ENCODE results near the gene RND1.
"Not testable (repeated sequence)": the region's sequence is repeated elsewhere in the genome, so short reads cannot be mapped to it uniquely, and the experiment has no call there.

Gene RND1

DNA sequence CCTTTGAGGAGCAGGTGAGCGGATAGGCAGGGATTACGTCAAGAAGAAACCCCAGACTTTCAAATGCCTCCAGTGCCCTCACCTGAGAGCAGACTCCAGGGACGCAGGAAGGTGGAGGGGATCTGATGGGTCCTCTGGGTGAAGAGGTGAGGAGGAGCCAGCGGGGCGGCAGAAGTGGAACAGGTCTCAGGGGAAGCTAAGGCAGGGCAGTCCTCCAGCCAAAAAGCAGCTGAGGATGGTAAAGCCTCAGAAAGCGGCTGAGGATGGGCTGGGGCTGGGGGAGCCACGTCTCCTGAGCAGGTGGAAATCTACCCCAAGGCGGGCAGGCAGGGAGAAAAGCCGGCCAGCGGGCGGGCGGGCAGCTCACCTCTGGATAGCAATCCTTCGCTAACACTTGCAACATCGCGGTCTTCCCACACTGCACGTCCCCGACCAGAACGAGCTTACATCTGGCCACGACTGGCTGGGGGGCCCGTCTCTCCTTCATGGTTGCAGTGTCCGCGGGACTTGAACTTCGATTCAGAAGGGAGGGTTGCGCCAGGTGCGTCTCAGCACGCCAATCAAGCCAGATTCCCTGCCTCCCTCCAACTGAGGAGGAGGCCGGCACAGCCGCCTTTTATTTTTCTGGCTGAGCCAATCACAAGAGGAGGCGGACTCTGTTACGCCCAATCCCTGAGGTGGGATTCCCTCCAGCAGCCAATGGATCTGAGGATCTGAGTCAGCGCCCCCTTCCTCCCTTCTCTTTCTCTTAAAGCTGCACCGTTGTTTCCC, at the start of gene RND1:
RND1 (minus strand) TSS at position 590 of the 771 bp plus-strand sequence; CDS start at position 487, 103 bp downstream.
- peak; percentile 86 for DNase-seq (ENCODE audit: low read depth)

DNA sequence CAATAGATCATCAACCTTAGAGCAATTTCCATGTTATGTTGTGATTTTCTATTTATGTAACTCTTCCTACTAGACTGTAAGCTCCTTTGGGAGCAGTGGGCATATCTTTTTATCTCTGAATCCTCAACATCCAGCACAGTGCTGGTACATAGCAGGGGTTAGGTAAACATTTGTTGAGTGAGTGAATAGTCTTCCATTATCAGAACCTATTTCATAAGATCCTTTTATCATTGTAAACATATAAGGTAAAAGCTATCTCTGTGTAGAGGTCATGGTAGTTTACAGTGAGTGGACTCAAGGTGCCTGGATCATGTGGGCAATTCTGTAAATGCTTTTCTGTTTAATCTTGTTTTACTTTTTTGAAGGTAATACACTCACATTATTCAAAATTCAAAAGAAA, 44.5 kb upstream of the RND1 start:
- DNase-seq (ENCODE audit: low read depth) = no peak

- not testable (repeated sequence) for DNase-seq (ENCODE audit: low read depth)
These were observed 44.0 kb upstream of the RND1 start for GRCh38 chr12:48909698-48910097.

GRCh38 chr12:48907245-48907644, 41.6 kb upstream of the RND1 start:
- no peak for DNase-seq (ENCODE audit: low read depth)

GRCh38 chr12:48903982-48904411, 38.3 kb upstream of the RND1 start:
- DNase-seq (ENCODE audit: low read depth) = peak; percentile 77

GRCh38 chr12:48903363-48903981, 37.8 kb upstream of the RND1 start:
- DNase-seq (ENCODE audit: low read depth) = peak; percentile 37

- DNase-seq (ENCODE audit: low read depth) = no peak
These were observed 35.6 kb upstream of the RND1 start for GRCh38 chr12:48901278-48901677.

- no peak for DNase-seq (ENCODE audit: low read depth)
These were observed 34.0 kb upstream of the RND1 start for GRCh38 chr12:48899651-48900050.

DNA sequence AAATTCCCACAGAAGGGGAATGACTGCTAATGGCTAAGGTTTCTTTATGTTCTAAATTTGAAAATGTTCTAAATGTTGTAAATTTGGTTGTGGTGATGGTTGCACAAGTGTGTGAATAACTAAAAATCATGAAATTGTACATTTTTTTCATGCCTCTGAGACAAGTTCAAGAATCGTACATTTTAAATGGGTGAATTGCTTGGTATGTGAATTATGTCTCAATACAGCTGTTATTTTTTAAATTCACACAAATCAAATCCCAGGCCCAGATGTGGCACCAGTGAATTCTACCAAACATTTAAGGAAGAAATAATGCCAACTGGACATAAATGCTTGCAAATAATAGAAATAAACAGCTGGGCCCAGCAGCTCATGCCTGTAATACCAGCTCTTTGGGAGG, 28.6 kb upstream of the RND1 start:
- peak; percentile 49 for DNase-seq (ENCODE audit: low read depth)

- peak; percentile 50 for DNase-seq (ENCODE audit: low read depth)
These were observed 25.2 kb upstream of the RND1 start for GRCh38 chr12:48890657-48891418.

DNA sequence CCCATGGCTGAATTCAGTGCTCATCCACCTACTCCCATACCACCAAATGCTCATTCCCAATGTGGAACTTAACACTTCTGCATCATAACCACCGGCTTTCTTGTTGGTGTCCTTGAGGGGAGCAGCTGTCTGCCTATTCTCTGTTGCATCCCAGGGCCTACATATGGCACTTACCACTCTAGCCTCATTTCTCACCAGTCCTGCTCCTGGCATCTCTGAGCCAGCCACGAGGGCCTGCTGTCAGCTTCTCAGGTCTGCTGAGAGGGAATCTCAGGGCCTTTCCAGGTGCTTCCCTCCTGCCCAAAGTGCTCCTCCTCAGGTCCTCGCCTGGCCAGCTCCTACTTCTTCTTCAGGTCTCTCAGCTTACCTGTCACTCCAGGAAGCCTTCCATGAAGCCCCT, 24.0 kb upstream of the RND1 start:
- DNase-seq (ENCODE audit: low read depth) = no peak

DNA sequence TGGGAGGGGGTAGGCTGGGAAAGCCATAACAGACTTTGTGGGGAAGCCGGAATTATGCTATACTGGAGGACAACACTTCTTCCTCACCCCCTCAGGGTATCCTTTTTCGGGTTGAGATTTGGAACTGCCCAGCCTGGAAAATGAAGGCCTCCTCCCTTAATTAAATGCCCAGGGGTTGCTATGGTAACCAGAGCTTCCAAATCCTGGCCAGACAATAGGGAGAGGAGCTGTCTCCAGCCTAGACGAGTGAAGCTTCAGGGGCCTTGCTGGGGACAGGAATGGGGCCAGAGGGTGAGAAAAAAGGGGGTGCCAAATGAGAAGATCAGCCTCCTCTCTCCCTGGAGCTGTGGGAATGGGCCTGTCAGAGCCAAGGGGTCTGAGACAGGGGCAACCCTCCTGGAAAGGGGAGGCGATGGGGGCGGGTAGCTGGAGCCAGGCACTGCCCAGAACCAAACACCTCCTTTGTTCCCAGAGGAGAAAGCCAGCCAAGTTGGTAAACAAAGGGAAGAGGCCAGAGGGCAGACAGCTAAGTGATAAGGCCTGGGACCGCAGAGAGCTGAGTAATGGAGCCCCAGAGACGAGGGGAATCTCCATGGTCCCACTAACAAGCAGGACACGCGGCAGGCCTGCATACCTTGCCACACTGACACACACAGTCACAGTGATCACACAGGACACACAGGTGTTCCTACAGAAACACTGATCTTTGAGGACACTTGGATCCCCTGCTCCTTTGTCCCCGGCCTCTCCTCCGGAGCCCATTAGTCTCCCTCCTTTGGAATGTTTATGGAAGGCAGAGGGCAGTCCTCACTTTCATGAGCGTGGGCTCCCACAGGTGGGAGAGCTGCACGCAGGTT, 17.9 kb upstream of the RND1 start:
- no peak for DNase-seq (ENCODE audit: low read depth)

DNA sequence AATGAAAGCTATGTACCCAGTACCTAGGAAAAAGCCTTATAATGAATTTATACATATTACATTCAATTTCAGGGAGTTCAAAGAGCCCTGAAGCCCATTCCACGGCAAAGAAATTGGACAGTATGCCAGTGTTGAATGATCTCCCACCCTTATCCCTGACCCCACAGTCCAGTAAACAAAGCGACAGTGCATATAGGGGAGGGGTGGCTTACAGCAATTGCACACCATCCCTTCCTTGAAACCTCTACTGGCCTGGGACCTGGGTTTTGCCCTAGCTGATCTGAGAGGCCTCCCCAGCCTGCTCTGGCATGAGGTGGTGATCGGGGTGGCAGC, 17.3 kb upstream of the RND1 start:
- no peak for DNase-seq (ENCODE audit: low read depth)

DNA sequence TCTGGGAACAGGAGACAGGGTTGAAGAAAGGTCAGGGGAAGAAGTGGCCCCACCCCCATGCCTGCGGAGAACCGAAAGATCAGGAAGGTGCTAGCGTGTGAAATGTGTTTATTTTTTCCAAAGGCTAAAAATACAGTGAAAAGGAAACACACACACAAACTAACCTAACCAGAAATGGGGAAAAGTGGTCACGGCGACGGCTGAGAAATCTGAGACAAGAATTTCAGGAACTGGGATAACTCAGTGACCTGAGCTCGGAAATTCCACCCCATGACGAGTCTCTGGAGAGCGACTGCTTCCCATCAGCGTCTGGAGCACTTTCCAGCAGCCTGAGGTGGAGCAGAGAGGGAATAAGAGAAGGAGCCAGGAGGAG, 16.6 kb upstream of the RND1 start:
- no peak for DNase-seq (ENCODE audit: low read depth)

DNA sequence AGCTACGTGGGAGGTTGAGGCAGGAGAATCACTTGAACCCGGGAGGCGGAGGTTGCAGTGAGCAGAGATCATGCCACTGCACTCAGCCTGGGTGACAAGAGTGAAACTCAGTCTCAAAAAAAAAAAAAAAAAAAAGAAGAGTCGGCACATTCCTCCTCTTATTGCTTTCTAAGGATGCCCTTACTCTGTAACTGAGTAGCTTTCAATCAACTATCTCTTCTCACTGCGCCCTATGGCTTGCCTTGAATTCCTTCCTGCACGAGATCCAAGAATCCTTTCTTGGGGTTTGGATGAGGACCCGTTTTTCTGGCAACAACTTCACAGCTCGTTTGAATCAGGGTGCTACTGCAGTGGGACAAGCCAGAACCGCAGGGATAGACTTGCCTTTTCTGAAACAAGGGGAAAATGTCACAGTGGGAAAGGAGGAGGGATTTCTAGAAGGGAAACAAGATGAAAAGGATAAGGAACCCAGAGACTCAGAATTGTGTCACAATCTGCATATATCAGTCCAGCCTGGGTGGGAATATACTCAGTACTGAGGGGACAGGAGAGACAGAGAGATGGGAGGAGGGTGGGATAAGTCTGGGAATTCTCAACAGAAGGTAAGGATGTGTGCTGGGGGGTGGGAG, 16.1 kb upstream of the RND1 start:
- DNase-seq (ENCODE audit: low read depth) = no peak

- no peak for DNase-seq (ENCODE audit: low read depth)
These were observed 15.0 kb upstream of the RND1 start for GRCh38 chr12:48880647-48881046.

GRCh38 chr12:48878548-48878947, 12.9 kb upstream of the RND1 start:
- DNase-seq (ENCODE audit: low read depth) = no peak

DNA sequence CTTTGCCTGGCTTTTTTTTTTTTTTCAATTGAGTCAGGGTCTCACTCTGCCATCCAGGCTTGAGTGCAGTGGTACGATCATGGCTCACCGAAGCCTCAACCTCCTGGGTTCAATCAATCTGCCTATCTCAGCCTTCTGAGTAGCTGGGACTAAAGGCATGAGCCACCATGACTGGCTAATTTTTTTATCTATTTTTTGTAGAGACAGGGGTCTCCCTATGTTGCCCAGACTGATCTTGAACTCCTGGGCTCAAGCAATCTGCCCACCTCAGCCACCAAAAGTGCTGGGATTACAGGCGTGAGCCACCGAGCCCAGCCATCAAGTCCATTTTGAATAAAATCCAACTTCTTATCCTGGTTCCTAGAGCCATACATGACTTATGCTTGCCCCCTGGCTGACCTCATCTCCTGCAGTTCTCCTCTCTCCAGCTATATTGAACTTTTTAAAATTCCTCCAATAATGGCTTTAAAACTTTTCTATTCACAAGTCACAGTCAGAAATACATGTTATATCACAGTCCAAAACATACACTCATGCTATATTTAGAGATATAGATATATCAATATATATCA, 10.4 kb upstream of the RND1 start:
- no peak for DNase-seq (ENCODE audit: low read depth)

DNA sequence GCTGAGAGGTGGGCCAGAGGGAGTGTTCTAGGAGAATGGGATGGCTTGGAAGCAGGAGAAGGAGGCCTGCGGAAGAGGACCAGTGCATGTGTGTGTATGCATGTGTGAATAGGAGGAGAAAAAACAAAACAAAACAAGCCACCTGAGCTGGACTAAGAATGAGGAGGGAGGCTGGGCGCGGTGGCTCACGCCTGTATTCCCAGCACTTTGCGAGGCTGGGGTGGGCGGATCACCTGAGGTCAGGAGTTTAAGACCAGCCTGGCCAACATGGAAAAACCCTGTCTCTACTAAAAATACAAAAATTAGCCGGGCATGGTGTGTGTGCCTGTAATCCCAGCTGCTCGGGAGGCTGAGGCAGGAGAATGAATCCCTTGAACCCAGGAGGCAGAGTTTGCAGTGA, 7.9 kb upstream of the RND1 start:
- DNase-seq (ENCODE audit: low read depth) = not testable (repeated sequence)

GRCh38 chr12:48873096-48873495, 7.4 kb upstream of the RND1 start:
- DNase-seq (ENCODE audit: low read depth) = peak; percentile 46

DNA sequence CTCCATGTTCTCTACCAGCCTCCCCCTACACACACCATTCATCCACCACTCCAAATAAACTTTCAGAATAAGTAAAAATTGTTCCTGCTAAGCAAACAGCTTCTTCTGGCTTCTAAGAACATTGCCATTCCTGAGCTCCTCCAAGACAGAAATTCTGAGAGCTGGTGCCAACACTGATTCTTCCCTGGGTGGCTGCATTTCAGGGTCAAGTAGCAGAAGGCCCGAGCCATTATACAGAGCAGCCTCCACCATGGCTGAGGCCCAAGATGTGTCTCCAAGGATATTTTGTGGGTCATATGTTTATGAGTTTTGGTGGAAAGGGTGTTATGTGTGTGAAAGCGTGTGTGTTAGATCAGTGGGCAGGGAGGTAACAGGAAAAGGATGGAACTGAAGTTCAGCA, 3.5 kb upstream of the RND1 start:
- DNase-seq (ENCODE audit: low read depth) = no peak
